A549 (cell line): ENCODE results near the gene DNAJB6.

Source experiments
- ESRRA ChIP-seq: fragments of 150-350 bp; IDR thresholded peaks from 2 replicates; pipeline ENCODE4 v1.6.1; 2014; ENCODE audit warnings: mild to moderate bottlenecking, low read length, borderline replicate concordance
- JUN ChIP-seq, 2 experiments: fragments of >200 bp; sonication (Bioruptor Twin); formaldehyde crosslinking; IDR thresholded peaks; 2 replicates in 1 of 2; 3 replicates in 1 of 2; pipeline ENCODE4 v1.6.1; 2016 to 2017
- KDM5A ChIP-seq: fragments of 200-600 bp; sonication (generic); IDR thresholded peaks from 2 replicates; pipeline ENCODE4 v1.6.1; 2016; ENCODE audit warnings: antibody characterized with exemption, mild to moderate bottlenecking
- NFE2L2 ChIP-seq: fragments of 150-350 bp; conservative IDR thresholded peaks from 2 replicates; pipeline ENCODE4 v1.6.1; 2014; ENCODE audit warnings: low read length
- POLR2A ChIP-seq: IDR thresholded peaks from 2 replicates; pipeline ENCODE4 v1.6.1; 2012; ENCODE audit warnings: mild to moderate bottlenecking, low read length
- POLR2AphosphoS2 ChIP-seq: conservative IDR thresholded peaks from 2 replicates; pipeline ENCODE4 v1.6.1; 2012; ENCODE audit warnings: low read length, improper control_type of control experiment, inconsistent platforms
- RAD21 ChIP-seq, 2 experiments: fragments of >200 bp in 1 of 2; sonication (Bioruptor Twin) in 1 of 2; formaldehyde crosslinking in 1 of 2; IDR thresholded peaks in 1 of 2; conservative IDR thresholded peaks in 1 of 2; 2 replicates in 1 of 2; 3 replicates in 1 of 2; pipeline ENCODE4 v1.6.1; 2012 to 2018; ENCODE audit warnings: inconsistent platforms in 1 of 2
- RCOR1 ChIP-seq: fragments of 150-350 bp; IDR thresholded peaks from 2 replicates; pipeline ENCODE4 v1.6.1; 2014; ENCODE audit warnings: antibody characterized with exemption, low read length, low read depth
- RFX5 ChIP-seq: fragments of 450-650 bp; IDR thresholded peaks from 2 replicates; pipeline ENCODE4 v1.7.1; 2014; ENCODE audit warnings: antibody characterized with exemption, mild to moderate bottlenecking, moderate library complexity
- ZC3H11A ChIP-seq: fragments of 450-650 bp; IDR thresholded peaks from 2 replicates; pipeline ENCODE4 v1.6.1; 2014; ENCODE audit warnings: antibody characterized with exemption, mild to moderate bottlenecking
- TF ChIP-seq, protein P1 (sequence below): fragments of >200 bp; sonication (Bioruptor Twin); formaldehyde crosslinking; IDR thresholded peaks from 3 replicates; pipeline ENCODE4 v1.5.1; 2016

DNA sequence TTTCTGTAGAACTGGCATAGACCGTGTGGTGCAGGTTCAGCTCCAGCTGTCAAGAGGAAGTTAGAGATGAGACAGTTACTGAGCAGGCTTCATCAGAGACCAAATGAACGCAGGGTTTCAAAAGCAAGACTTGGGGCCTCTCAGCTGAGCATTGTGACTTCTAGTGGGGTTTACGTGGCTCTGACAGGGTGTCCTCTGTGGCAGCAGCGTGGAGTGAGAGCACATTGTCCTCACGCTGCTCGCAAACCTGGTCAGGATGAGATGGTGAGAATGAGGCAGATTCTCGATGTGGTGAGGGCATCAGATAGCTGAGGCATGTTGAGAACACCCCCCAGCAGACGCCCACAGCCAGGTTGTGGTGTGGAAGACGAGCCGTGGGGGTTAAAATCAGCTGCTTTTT is 126.0 kb downstream of the DNAJB6 start:
- TF ChIP-seq, protein P1, sequence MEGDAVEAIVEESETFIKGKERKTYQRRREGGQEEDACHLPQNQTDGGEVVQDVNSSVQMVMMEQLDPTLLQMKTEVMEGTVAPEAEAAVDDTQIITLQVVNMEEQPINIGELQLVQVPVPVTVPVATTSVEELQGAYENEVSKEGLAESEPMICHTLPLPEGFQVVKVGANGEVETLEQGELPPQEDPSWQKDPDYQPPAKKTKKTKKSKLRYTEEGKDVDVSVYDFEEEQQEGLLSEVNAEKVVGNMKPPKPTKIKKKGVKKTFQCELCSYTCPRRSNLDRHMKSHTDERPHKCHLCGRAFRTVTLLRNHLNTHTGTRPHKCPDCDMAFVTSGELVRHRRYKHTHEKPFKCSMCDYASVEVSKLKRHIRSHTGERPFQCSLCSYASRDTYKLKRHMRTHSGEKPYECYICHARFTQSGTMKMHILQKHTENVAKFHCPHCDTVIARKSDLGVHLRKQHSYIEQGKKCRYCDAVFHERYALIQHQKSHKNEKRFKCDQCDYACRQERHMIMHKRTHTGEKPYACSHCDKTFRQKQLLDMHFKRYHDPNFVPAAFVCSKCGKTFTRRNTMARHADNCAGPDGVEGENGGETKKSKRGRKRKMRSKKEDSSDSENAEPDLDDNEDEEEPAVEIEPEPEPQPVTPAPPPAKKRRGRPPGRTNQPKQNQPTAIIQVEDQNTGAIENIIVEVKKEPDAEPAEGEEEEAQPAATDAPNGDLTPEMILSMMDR = no peak
- no peak for TF ChIP-seq NFE2L2
- TF ChIP-seq RAD21 (conservative IDR thresholded peaks at IDR 0.05 in 1 of 2, IDR thresholded peaks at IDR 0.05 in 1 of 2) = no peak
- TF ChIP-seq RCOR1 = no peak
- no peak for TF ChIP-seq ZC3H11A
- TF ChIP-seq JUN (IDR thresholded peaks at IDR 0.05) = no peak
- TF ChIP-seq RFX5 = no peak
- no peak for TF ChIP-seq ESRRA
- TF ChIP-seq POLR2AphosphoS2 = no peak
- TF ChIP-seq KDM5A = no peak
- no peak for TF ChIP-seq POLR2A
